ENCODE data around the gene MTRFR.
A peak's percentile ranks its signal among the peaks of the same experiment; 100 is the strongest.
"Not testable (repeated sequence)": the region's sequence is repeated elsewhere in the genome, so short reads cannot be mapped to it uniquely, and the experiment has no call there.

The MTRFR gene

GRCh38 chr12:123232807-123233504 lies at the start of gene MTRFR, which contains the start of gene MPHOSPH9:
MTRFR (plus strand) TSS chr12:123233436; CDS start chr12:123253675, 20,239 bp downstream.
MPHOSPH9 (minus strand) TSS chr12:123233141; CDS start chr12:123230364, 2,777 bp downstream.
- DNase-seq (ENCODE audit: low read depth), result peak; percentile 99

- DNase-seq (ENCODE audit: low read depth), result no peak
Measured at GRCh38 chr12:123187637-123188036, 45.6 kb upstream of the MTRFR start.

- no peak for DNase-seq (ENCODE audit: low read depth)
Measured at GRCh38 chr12:123199936-123200335, 33.3 kb upstream of the MTRFR start.

GRCh38 chr12:123200414-123200813 lies 32.8 kb upstream of the MTRFR start:
- no peak for DNase-seq (ENCODE audit: low read depth)

- DNase-seq (ENCODE audit: low read depth), result not testable (repeated sequence)
Measured at GRCh38 chr12:123206794-123207193, 26.4 kb upstream of the MTRFR start.

- DNase-seq (ENCODE audit: low read depth), result not testable (repeated sequence)
Measured at GRCh38 chr12:123207815-123208214, 25.4 kb upstream of the MTRFR start.

GRCh38 chr12:123223241-123223668 lies 10.0 kb upstream of the MTRFR start:
- no peak for DNase-seq (ENCODE audit: low read depth)

- no peak for DNase-seq (ENCODE audit: low read depth)
Measured at GRCh38 chr12:123225443-123225842, 7.8 kb upstream of the MTRFR start.

- no peak for DNase-seq (ENCODE audit: low read depth)
Measured at GRCh38 chr12:123227581-123228258, 5.5 kb upstream of the MTRFR start.

- no peak for DNase-seq (ENCODE audit: low read depth)
Measured at GRCh38 chr12:123229051-123229450, 4.2 kb upstream of the MTRFR start.

GRCh38 chr12:123231931-123232330 lies 1.3 kb upstream of the MTRFR start:
- DNase-seq (ENCODE audit: low read depth), result no peak

GRCh38 chr12:123232472-123232806 lies 797 bp upstream of the MTRFR start:
- no peak for DNase-seq (ENCODE audit: low read depth)

- no peak for DNase-seq (ENCODE audit: low read depth)
Measured at GRCh38 chr12:123233505-123234308, 471 bp downstream of the MTRFR start.

- DNase-seq (ENCODE audit: low read depth), result peak; percentile 56
Measured at GRCh38 chr12:123237646-123238329, 4.6 kb downstream of the MTRFR start.

- no peak for DNase-seq (ENCODE audit: low read depth)
Measured at GRCh38 chr12:123238330-123238682, 5.1 kb downstream of the MTRFR start.

- no peak for DNase-seq (ENCODE audit: low read depth)
Measured at GRCh38 chr12:123238961-123239360, 5.7 kb downstream of the MTRFR start.

- DNase-seq (ENCODE audit: low read depth), result no peak
Measured at GRCh38 chr12:123242116-123242904, 9.1 kb downstream of the MTRFR start.

- DNase-seq (ENCODE audit: low read depth), result no peak
Measured at GRCh38 chr12:123243671-123244262, 10.5 kb downstream of the MTRFR start.

GRCh38 chr12:123245678-123246077 lies 12.4 kb downstream of the MTRFR start:
- no peak for DNase-seq (ENCODE audit: low read depth)

- DNase-seq (ENCODE audit: low read depth), result not testable (repeated sequence)
Measured at GRCh38 chr12:123248129-123248528, 14.9 kb downstream of the MTRFR start.
